HG03575 (cell line): ENCODE data around the gene CBARP.
"Not testable (repeated sequence)": the region's sequence is repeated elsewhere in the genome, so short reads cannot be mapped to it uniquely, and the experiment has no call there.

Experiments used
- ATAC-seq: cut with Tn5 transposase; IDR thresholded peaks from one replicate; pipeline ENCODE4 v1.9.1; 2021; ENCODE audit not compliant: unreplicated experiment, insufficient number of reproducible peaks, low FRiP score; ENCODE audit errors: extremely low read depth

CBARP gene

DNA sequence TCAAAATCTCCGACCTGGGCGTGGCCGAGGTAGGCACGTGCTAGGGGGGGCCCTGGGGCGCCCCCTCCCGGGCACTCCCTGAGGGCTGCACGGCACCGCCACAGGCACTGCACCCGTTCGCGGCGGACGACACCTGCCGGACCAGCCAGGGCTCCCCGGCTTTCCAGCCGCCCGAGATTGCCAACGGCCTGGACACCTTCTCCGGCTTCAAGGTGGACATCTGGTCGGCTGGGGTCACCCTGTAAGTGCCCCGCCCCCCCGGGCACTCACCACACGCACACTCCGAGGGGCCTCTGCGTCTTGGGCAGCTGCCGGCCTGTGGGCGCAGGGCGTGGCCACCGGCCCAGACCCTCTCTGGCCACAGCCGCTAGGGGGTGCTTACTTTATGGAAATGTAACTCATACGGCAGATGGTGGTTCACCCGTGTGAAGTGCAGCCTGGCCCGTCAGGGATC, 17.3 kb downstream of the CBARP start:
- no peak for ATAC-seq

DNA sequence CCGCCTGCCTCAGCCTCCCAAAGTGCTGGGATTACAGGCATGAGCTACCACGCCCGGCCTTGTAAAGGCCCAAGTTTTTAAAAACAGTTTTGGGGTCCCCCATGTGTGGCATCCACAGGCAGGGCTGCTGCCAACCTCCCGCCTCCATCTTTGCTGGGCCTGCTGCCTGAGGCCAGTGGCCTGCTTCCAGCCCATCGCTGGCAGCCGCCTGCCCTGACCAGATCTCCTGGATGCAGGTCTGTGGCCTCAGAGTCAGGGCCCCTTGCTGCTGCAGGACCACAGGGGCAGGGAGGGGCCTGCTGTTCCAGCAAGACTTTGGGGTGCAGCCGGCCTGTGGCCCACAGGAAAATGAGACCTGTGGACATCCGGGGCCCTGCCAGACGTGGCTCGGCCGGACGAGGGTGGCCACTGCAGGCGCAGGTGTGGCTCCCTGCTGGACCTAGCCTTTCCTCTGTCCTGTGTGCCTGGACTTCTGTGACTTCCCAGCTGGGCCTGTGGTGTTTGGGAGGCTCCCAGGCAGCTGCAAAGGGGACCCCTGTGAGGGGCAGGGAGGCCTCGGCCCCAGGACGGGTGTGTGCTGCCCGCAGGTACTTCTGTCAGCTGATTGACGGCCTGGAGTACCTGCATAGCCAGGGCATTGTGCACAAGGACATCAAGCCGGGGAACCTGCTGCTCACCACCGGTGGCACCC, 17.9 kb downstream of the CBARP start:
- ATAC-seq, result no peak

DNA sequence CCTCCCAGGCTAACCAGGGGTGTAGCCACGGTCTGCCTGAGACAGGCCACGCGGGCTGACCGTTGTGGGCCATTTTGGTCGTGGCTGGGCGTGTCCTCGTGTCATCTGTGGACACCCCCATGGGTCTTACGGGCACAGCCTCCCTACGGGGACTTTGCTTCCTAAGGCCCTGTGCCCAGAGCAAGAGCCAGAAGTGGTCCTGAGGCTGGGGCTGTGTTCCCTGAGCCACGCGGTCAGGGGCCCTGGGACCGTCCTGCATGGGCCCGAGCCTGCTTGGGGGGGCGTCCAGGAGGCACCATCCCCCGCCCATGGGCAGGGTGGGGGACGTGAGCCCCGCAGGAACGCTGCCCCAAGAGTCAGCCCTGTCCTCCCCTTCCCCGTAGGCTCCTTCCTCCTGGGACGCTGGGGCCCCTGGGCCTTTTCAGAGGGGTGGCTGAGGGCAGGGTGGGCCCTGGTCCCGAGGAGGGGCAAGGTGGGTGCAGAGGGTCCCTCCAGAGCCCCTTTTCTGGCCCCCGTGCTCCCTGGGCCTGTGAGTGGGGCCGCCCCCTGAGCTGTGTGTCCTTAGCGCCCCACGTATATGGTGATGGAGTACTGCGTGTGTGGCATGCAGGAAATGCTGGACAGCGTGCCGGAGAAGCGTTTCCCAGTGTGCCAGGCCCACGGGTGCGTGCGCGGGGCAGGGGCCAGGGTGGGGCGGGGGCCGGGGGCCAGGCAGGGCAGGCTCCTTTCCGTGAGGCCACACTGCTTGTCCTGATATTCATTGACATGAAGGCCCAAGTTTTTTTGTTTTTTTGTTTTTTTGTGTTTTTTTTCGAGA, 18.8 kb downstream of the CBARP start:
- ATAC-seq, result no peak

DNA sequence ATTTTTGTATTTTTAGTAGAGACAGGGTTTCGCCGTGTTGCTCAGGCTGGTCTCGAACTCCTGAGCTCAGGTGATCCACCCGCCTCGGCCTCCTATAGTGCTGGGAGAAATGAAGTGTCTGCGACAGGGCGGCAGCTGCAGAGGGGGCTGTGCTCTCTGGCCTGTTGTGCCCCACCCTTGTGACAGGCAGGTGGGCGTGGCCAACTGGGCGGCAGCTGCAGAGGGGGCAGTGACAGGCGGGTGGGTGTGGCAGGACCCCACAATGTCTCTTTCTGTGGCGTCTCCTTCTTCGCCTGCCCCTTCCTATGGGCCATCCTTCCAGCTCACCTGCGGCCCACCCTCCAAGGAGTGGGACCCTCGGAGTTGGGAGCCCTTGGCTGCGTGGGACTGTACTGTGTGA, 20.4 kb downstream of the CBARP start:
- ATAC-seq, result no peak

DNA sequence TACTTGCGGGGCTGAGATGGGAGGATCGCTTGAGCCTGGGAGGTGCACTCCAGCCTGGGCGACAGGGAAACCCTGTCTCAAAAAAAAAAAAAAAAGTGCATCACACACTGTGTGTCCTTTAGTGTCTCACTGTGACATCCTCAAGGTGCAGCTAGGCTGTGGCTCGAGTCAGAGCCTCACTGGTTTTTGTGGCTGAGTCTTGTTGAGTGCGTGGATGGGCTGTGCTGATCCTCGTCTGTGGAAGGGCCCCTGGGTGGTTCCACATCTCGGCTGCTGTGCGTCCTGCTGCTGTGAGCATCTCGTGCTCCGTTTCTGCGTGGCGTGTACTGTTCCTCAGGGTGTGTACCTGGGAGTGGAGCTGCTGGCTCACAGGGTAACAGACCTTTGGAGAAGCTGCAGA, 21.0 kb downstream of the CBARP start:
- ATAC-seq, result no peak

DNA sequence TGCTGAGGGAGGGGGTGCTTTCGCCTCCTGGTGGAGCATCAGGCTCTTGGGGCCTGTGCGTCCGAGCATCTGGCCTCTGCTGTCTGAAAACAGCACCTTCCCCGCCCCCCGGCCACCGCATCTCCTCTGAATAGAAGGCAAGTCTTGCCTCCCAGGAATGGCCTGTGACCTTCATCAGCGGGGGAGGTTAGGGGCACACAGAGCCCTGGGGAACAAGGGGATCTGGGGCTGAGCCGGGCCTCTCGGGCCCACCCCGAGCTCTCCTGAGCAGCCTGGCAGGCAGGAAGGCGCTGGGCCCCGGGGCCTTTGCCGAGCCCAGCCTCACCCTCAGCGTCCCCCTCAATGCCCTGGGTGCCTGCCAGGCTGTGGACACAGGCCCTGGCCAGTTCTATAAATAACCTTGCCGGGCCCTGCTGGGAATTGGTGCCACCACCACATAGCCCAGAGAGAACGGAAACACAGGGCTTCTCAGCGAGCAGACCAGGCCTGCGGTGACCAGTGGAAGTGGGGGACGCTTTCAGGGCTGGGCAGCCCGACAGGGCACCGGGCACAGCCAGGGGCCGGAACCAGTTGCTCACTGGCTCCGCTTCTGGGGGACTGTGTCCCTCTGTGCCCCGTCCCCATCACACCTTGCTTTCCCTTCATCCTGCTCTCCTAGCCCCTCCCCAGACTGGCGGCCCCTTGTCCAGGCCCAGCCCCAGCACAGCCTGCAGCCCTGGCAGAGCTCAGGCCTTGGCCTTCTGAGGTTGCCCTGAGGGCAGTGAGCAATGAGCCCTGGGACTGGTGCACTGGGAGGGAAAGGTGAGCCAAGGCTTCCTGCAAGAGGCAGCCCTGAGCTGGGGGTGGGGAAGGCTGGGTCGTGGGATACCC, 22.7 kb downstream of the CBARP start:
- ATAC-seq, result no peak

DNA sequence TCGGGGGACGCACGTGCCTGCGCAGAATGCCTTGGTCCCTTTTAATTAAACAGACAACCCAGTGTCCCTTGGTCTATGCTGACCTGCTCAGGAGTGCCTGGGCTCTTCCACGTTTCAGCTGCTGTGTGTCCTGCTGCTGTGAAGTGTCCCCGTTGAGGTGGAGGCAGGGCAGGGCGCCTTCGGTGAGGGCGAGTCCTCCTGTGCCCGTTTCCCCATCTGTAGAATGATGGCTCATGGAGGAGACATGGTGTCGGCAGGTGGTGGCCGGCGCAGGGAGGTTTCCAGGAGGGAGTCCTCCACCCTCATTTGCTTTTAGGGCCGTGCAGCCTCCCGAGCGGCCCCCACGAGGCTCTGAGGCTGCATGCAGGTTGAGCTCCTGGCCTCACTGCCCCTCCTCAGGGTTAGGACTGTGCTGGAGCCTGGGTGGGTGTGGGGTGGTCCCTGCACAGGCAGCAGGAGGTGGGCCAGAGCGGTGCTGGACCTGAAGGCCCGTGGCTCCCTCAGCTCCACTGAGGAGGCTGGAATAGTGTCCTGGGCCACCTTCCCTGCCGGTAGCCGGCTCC, 23.4 kb downstream of the CBARP start:
- ATAC-seq, result no peak

DNA sequence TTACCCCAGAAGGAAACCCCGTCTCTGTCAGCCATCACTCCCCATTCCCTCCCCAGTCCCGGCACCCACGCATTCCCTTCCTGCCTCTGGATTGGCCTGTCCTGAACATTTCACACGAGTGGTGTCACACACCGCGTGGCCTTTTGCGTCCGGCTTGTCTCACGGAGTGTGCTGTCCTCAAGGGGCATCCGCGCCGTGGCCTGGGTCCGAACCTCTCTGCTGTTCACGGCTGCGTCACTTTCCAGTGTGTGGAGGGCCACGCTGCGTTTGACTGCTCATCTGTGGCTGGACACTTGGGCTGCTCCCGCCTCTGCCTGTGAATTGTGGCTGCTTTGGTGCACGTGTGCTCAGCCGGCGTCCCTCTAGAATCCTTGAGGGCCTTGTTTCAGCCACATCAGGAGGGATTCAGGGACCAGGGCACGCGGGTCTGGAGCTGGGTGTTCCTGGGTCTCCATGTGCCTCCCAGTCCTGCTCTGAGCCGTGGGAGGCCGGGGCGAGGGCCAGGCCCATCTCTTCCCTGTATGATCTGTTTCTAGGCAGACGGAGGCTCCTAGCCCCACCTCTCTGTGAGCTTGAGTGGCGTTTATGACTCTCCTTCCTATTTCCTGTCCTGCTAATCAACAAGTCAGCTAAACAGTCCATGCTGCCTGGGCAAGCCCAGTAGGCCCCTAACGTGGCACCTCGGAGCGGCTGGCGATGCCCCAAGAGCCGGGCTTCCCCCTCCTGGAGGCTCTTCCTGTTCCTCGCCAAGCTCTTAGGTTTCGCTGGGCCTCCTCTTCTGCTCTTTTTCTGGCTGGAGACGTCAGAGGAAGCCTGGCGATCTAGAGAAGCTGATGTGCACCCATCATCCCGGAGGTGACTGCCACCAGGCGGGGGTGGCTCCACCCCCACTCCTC, 24.2 kb downstream of the CBARP start:
- no peak for ATAC-seq

DNA sequence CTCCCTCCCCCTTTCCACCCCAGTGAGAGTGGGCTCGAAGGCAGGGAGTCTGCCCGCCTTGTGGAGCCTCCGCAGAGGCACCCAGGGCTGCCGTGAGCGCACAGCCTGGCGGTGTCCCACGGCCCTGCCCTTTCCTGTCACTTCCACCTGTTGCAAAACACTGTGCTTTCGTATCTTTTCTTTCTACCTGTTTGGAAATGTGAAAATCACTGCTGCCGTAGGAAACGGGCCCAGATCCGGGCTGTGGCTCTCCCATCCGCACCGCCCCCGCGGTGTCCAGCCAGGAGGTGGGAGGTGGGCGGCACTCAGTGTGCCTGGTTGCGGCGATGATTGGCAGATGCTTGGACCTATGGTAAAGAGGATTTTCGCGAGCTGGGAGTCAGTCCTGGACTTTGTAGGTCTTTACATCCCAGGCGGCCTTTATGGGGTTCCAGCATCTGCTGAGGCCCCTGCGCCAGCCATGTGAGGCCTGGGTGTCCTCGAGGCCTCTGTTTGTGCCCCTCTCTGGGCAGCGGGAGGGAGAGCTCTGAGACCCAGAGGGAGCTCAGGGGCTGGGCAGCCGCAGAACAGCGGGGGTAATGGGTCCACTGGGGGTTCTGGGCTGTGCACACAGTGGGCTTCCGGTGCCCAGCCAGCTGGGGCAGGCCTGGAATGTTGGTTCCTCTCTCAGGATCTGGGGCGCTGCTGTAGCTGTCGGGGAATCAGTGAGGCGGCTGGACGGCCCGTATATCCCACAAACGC, 26.1 kb downstream of the CBARP start:
- ATAC-seq, result no peak

DNA sequence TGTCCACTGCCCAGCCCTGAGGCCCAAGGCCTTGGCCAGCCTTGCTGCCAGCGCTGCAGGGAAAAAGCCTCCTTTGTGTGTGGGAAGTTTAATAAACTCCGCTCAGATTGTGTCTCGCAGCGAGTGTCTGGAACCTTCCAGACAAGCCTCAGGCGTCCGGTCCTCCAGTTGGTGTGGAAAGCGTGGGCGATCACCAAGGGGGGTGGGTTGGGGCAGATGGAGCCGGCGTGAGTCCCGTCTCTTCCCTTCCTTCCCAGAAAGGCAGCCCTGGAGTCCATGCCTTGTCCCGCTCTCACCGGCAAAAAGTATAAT, 27.6 kb downstream of the CBARP start:
- ATAC-seq, result no peak

DNA sequence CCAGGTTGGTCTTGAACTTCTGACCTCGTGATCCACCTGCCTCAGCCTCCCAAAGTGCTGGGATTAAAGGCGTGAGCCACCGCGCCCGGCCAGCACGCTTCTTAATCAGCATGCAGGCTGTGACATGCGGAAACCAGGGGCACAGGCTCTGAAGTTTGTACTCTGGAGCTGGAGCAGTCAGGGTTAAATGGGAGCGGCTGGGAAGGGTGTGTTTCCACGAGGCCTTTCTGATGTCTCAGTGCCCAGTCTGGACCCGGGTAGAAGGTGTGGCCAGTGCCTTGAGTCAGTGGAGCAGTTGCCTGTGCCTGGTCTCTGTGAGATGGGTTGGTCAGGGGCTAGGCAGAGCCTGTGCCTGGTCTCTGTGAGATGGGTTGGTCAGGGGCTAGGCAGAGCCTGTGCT, 29.0 kb downstream of the CBARP start:
- not testable (repeated sequence) for ATAC-seq

DNA sequence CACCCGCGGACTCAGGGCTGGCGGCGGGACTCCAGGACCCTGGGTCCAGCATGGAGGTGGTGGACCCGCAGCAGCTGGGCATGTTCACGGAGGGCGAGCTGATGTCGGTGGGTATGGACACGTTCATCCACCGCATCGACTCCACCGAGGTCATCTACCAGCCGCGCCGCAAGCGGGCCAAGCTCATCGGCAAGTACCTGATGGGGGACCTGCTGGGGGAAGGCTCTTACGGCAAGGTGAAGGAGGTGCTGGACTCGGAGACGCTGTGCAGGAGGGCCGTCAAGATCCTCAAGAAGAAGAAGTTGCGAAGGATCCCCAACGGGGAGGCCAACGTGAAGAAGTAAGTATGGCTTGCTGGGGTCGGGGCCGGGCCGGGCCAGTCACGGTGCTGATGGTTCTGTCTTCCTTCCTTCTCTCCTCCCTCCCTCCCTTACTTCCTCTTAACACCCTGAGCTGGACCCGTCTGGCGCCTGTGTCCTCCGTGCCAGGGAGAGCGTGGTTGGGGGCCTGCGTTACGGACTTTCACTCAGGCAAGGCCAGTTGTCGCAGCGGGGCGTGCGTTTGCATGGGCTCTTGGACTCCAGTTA, 30.8 kb downstream of the CBARP start:
- ATAC-seq, result no peak

DNA sequence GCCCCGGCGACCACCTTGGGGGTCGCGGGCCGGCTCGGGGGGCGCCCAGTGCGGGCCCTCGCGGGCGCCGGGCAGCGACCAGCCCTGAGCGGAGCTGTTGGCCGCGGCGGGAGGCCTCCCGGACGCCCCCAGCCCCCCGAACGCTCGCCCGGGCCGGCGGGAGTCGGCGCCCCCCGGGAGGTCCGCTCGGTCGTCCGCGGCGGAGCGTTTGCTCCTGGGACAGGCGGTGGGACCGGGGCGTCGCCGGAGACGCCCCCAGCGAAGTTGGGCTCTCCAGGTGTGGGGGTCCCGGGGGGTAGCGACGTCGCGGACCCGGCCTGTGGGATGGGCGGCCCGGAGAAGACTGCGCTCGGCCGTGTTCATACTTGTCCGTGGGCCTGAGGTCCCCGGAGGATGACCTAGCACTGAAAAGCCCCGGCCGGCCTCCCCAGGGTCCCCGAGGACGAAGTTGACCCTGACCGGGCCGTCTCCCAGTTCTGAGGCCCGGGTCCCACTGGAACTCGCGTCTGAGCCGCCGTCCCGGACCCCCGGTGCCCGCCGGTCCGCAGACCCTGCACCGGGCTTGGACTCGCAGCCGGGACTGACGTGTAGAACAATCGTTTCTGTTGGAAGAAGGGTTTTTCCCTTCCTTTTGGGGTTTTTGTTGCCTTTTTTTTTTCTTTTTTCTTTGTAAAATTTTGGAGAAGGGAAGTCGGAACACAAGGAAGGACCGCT, 31.5 kb downstream of the CBARP start:
- no peak for ATAC-seq

DNA sequence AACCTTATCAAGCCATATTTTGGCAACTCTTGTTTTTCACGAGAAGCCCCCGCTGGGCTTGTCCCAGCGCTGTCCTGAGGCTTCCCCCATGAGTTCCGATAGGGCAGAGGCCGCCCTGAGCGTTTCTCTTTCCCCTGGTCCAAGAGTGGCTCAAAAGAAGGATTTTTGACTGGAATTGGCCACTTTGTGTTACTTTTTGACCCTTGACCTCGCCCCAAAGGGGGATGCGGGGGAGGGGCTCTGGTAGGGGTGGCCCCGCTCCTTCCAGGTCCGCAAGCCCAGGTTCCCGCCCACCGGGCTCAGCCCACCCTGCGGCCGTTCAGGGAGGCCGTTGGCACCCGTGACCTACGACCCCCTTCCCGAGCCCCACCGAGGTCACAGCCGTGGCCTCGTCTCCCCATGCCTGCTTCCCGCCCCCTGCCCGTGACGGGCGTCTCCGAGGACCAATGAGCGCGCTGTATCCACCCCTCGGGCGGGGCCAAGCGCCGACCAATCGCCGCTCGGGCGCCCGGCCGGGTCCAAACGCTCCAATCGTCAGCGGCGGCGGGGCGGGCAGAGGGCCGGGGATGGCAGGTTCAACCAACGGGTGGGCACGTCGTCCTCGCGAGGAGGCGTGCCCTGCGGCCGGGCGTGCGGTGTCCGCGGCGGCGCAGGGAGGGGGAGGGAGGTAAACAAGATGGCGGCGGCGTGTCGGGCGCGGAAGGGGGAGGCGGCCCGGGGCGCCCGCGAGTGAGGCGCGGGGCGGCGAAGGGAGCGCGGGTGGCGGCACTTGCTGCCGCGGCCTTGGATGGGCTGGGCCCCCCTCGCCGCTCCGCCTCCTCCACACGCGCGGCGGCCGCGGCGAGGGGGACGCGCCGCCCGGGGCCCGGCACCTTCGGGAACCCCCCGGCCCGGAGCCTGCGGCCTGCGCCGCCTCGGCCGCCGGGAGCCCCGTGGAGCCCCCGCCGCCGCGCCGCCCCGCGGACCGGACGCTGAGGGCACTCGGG, 32.4 kb downstream of the CBARP start, which contains the start of gene STK11:
Gene STK11 (plus strand): TSS at position 665 of the 986 bp plus-strand sequence. CDS start 1,136 bp downstream, outside the sequence.
- no peak for ATAC-seq

DNA sequence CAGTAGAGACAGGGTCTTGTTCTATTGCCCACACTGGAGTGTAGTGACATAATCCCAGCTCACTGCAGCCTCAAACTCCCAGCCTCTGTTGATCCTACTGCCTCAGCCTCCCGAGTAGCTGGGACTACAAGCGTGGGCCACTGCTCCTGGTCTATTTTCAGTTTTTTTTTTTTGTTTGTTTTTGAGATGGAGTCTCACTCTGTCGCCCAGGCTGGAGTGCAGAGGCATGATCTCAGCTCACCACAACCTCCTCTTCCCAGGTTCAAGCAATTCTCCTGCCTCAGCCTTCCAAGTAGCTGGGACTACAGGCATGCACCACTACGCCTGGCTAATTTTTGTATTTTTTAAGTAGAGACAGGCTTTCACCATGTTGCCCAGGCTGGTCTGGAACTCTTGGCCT, 37.2 kb downstream of the CBARP start:
- ATAC-seq, result not testable (repeated sequence)

DNA sequence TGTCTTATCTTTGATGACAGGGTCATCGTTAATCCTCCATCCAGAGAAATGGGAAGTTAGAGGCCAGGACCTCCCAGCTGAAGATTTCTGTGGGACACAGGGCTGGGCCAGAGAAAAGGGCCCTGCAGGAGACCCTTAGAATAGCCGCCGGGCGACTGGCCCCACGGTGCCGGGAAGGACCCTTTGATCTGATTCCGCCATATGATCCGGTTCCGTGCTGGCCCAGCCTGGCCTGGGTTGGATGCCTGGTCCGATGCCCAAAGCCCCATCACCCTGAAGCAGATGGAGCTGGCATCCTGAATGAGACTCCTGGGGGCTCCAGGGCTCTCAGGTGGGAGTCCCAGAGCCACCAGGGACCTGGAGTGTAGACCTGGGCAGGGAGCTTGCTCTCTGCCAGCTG, 38.3 kb downstream of the CBARP start:
- no peak for ATAC-seq
